Neural cell (in vitro differentiated cells): ENCODE results near the gene PAQR5.

Experiments
- CTCF ChIP-seq: fragments of 450-650 bp; IDR thresholded peaks from 2 replicates; pipeline ENCODE4 v1.5.1; 2014; ENCODE audit warnings: antibody characterized with exemption, mild to moderate bottlenecking, moderate library complexity; ENCODE audit not compliant: poor library complexity, severe bottlenecking
- EP300 ChIP-seq: fragments of 450-650 bp; conservative IDR thresholded peaks from 2 replicates; pipeline ENCODE4 v1.6.1; 2014; ENCODE audit warnings: antibody characterized with exemption, mild to moderate bottlenecking, moderate library complexity; ENCODE audit not compliant: poor library complexity, severe bottlenecking
- EZH2 ChIP-seq: fragments of 200-600, 300-800 bp; shearing (Covaris generic), sonication (generic); IDR thresholded peaks from 2 replicates; pipeline ENCODE4 v1.6.1; 2014; ENCODE audit warnings: antibody characterized with exemption, low read length, borderline replicate concordance, mild to moderate bottlenecking; ENCODE audit not compliant: insufficient read depth, poor library complexity, severe bottlenecking
- MXI1 ChIP-seq: fragments of 450-650 bp; conservative IDR thresholded peaks from 2 replicates; pipeline ENCODE4 v1.6.1; 2014; ENCODE audit warnings: antibody characterized with exemption, mild to moderate bottlenecking; ENCODE audit not compliant: poor library complexity, severe bottlenecking
- POLR2AphosphoS5 ChIP-seq: IDR thresholded peaks from 2 replicates; pipeline ENCODE4 v1.6.1; 2012
- RAD21 ChIP-seq: fragments of 450-650 bp; conservative IDR thresholded peaks from 2 replicates; pipeline ENCODE4 v1.6.1; 2014; ENCODE audit warnings: antibody characterized with exemption, mild to moderate bottlenecking, moderate library complexity
- REST ChIP-seq: IDR thresholded peaks from 2 replicates; pipeline ENCODE4 v1.6.1; 2012; ENCODE audit warnings: borderline replicate concordance
- TAF1 ChIP-seq: IDR thresholded peaks from 2 replicates; pipeline ENCODE4 v1.6.1; 2012; ENCODE audit warnings: low read depth

- TF ChIP-seq CTCF, result no peak
- TF ChIP-seq RAD21, result no peak
- no peak for TF ChIP-seq POLR2AphosphoS5
- TF ChIP-seq EP300, result no peak
- TF ChIP-seq REST, result no peak
- no peak for TF ChIP-seq EZH2
- no peak for TF ChIP-seq MXI1
- no peak for TF ChIP-seq TAF1
These were observed 146.0 kb downstream of the PAQR5 start for GRCh38 chr15:69444686-69445085.
